ENCODE measurements around the gene STAM.

The STAM gene

GRCh38 chr10:17661510-17661909, 17.6 kb downstream of the STAM start:
- Histone ChIP-seq H3K4me1 (ENCODE audit: insufficient read depth, low read length) (peaks cover 30% of the 10 kb centered on the region), H3K27me3 (ENCODE audit: insufficient read depth, low read length) (no peaks in the 10 kb centered on the region), H3K27ac (ENCODE audit: low read depth, low read length) (no peak overlapping the region), H3K9ac (ENCODE audit: low read depth, low read length) (no peak overlapping the region), H3K36me3 (ENCODE audit: insufficient read depth, low read length) (peaks cover 27% of the 10 kb centered on the region), H3K9me3 (ENCODE audit: insufficient read depth, low read depth, low read length) (no peaks in the 10 kb centered on the region), H3K4me3 (ENCODE audit: low read length) (no peak overlapping the region)
- 93% methylated on average over 3 of the region's 3 CpGs for WGBS

GRCh38 chr10:17662193-17663138, 18.5 kb downstream of the STAM start:
- Histone ChIP-seq H3K27ac (ENCODE audit: low read depth, low read length) (no peak overlapping the region), H3K27me3 (ENCODE audit: insufficient read depth, low read length) (no peaks in the 10 kb centered on the region), H3K36me3 (ENCODE audit: insufficient read depth, low read length) (peaks cover 27% of the 10 kb centered on the region), H3K4me1 (ENCODE audit: insufficient read depth, low read length) (peaks cover 30% of the 10 kb centered on the region), H3K9ac (ENCODE audit: low read depth, low read length) (no peak overlapping the region), H3K4me3 (ENCODE audit: low read length) (no peak overlapping the region), H3K9me3 (ENCODE audit: insufficient read depth, low read depth, low read length) (no peaks in the 10 kb centered on the region)
- WGBS, result 100% methylated on average over 1 of the region's 2 CpGs

- H3K9me3 ChIP-seq (ENCODE audit: insufficient read depth, low read depth, low read length), result no peaks in the 10 kb centered on the region
- H3K27ac ChIP-seq (ENCODE audit: low read depth, low read length), result no peak overlapping the region
- no peak overlapping the region for H3K4me3 ChIP-seq (ENCODE audit: low read length)
- no peak overlapping the region for H3K9ac ChIP-seq (ENCODE audit: low read depth, low read length)
- peaks cover 27% of the 10 kb centered on the region for H3K36me3 ChIP-seq (ENCODE audit: insufficient read depth, low read length)
- peaks cover 32% of the 10 kb centered on the region for H3K4me1 ChIP-seq (ENCODE audit: insufficient read depth, low read length)
- no peaks in the 10 kb centered on the region for H3K27me3 ChIP-seq (ENCODE audit: insufficient read depth, low read length)
- no CpG with 5 or more reads among the region's 1 CpG for WGBS
Observed at GRCh38 chr10:17663450-17663849, 19.5 kb downstream of the STAM start.

GRCh38 chr10:17665747-17666146, 21.8 kb downstream of the STAM start:
- H3K4me1 ChIP-seq (ENCODE audit: insufficient read depth, low read length), result peaks cover 48% of the 10 kb centered on the region
- 96% methylated on average over 2 of the region's 4 CpGs for WGBS
- H3K4me3 ChIP-seq (ENCODE audit: low read length), result no peak overlapping the region
- H3K9ac ChIP-seq (ENCODE audit: low read depth, low read length), result no peak overlapping the region
- H3K27me3 ChIP-seq (ENCODE audit: insufficient read depth, low read length), result no peaks in the 10 kb centered on the region
- H3K36me3 ChIP-seq (ENCODE audit: insufficient read depth, low read length), result peaks cover 21% of the 10 kb centered on the region
- H3K27ac ChIP-seq (ENCODE audit: low read depth, low read length), result no peak overlapping the region
- H3K9me3 ChIP-seq (ENCODE audit: insufficient read depth, low read depth, low read length), result no peaks in the 10 kb centered on the region

- no peaks in the 10 kb centered on the region for H3K27me3 ChIP-seq (ENCODE audit: insufficient read depth, low read length)
- H3K4me3 ChIP-seq (ENCODE audit: low read length), result no peak overlapping the region
- H3K9me3 ChIP-seq (ENCODE audit: insufficient read depth, low read depth, low read length), result no peaks in the 10 kb centered on the region
- peaks cover 73% of the 10 kb centered on the region for H3K4me1 ChIP-seq (ENCODE audit: insufficient read depth, low read length)
- no peak overlapping the region for H3K27ac ChIP-seq (ENCODE audit: low read depth, low read length)
- 98% methylated on average over 5 of the region's 6 CpGs for WGBS
- H3K9ac ChIP-seq (ENCODE audit: low read depth, low read length), result no peak overlapping the region
- no peaks in the 10 kb centered on the region for H3K36me3 ChIP-seq (ENCODE audit: insufficient read depth, low read length)
Observed at GRCh38 chr10:17668435-17669184, 24.7 kb downstream of the STAM start.

- Histone ChIP-seq H3K4me1 (ENCODE audit: insufficient read depth, low read length) (peaks cover 79% of the 10 kb centered on the region), H3K36me3 (ENCODE audit: insufficient read depth, low read length) (no peaks in the 10 kb centered on the region), H3K9me3 (ENCODE audit: insufficient read depth, low read depth, low read length) (no peaks in the 10 kb centered on the region), H3K27me3 (ENCODE audit: insufficient read depth, low read length) (no peaks in the 10 kb centered on the region), H3K27ac (ENCODE audit: low read depth, low read length) (no peak overlapping the region; the same call in 1 of the 2 replicates), H3K9ac (ENCODE audit: low read depth, low read length) (no peak overlapping the region), H3K4me3 (ENCODE audit: low read length) (no peak overlapping the region)
- WGBS, result 89% methylated on average over 8 of the region's 11 CpGs
Observed at GRCh38 chr10:17669185-17669872, 25.4 kb downstream of the STAM start.

GRCh38 chr10:17671307-17671706, 27.4 kb downstream of the STAM start:
- no peaks in the 10 kb centered on the region for H3K36me3 ChIP-seq (ENCODE audit: insufficient read depth, low read length)
- H3K4me3 ChIP-seq (ENCODE audit: low read length), result no peak overlapping the region
- peak overlapping the region; percentile 29; the same call in 1 of the 2 replicates for H3K27ac ChIP-seq (ENCODE audit: low read depth, low read length)
- peaks cover 73% of the 10 kb centered on the region for H3K4me1 ChIP-seq (ENCODE audit: insufficient read depth, low read length)
- H3K27me3 ChIP-seq (ENCODE audit: insufficient read depth, low read length), result no peaks in the 10 kb centered on the region
- H3K9me3 ChIP-seq (ENCODE audit: insufficient read depth, low read depth, low read length), result no peaks in the 10 kb centered on the region
- WGBS, result 43% methylated on average over 3 of the region's 3 CpGs
- no peak overlapping the region for H3K9ac ChIP-seq (ENCODE audit: low read depth, low read length)

GRCh38 chr10:17673471-17674061, 29.6 kb downstream of the STAM start:
- WGBS, result 40% methylated on average over 3 of the region's 5 CpGs
- H3K36me3 ChIP-seq (ENCODE audit: insufficient read depth, low read length), result no peaks in the 10 kb centered on the region
- H3K9me3 ChIP-seq (ENCODE audit: insufficient read depth, low read depth, low read length), result no peaks in the 10 kb centered on the region
- H3K27me3 ChIP-seq (ENCODE audit: insufficient read depth, low read length), result no peaks in the 10 kb centered on the region
- peak overlapping the region; percentile 87 for H3K27ac ChIP-seq (ENCODE audit: low read depth, low read length)
- H3K9ac ChIP-seq (ENCODE audit: low read depth, low read length), result peak overlapping the region; percentile 40; the same call in 1 of the 2 replicates
- H3K4me1 ChIP-seq (ENCODE audit: insufficient read depth, low read length), result peaks cover 78% of the 10 kb centered on the region
- H3K4me3 ChIP-seq (ENCODE audit: low read length), result no peak overlapping the region

- Histone ChIP-seq H3K4me3 (ENCODE audit: low read length) (no peak overlapping the region), H3K9ac (ENCODE audit: low read depth, low read length) (no peak overlapping the region), H3K27ac (ENCODE audit: low read depth, low read length) (peak overlapping the region; percentile 65), H3K36me3 (ENCODE audit: insufficient read depth, low read length) (no peaks in the 10 kb centered on the region), H3K27me3 (ENCODE audit: insufficient read depth, low read length) (no peaks in the 10 kb centered on the region), H3K9me3 (ENCODE audit: insufficient read depth, low read depth, low read length) (no peaks in the 10 kb centered on the region), H3K4me1 (ENCODE audit: insufficient read depth, low read length) (peaks cover 68% of the 10 kb centered on the region)
Observed at GRCh38 chr10:17674566-17674965, 30.6 kb downstream of the STAM start.

GRCh38 chr10:17675638-17676037, 31.7 kb downstream of the STAM start:
- Histone ChIP-seq H3K27ac (ENCODE audit: low read depth, low read length) (no peak overlapping the region), H3K36me3 (ENCODE audit: insufficient read depth, low read length) (no peaks in the 10 kb centered on the region), H3K27me3 (ENCODE audit: insufficient read depth, low read length) (no peaks in the 10 kb centered on the region), H3K4me3 (ENCODE audit: low read length) (no peak overlapping the region), H3K9ac (ENCODE audit: low read depth, low read length) (no peak overlapping the region), H3K9me3 (ENCODE audit: insufficient read depth, low read depth, low read length) (no peaks in the 10 kb centered on the region), H3K4me1 (ENCODE audit: insufficient read depth, low read length) (peaks cover 60% of the 10 kb centered on the region)
- 97% methylated on average over 4 of the region's 4 CpGs for WGBS
